Measurements from ENCODE around the gene FBXL7. TPM values are rescaled to one million over a fixed set of nuclear protein-coding genes. Genes with fewer than 3 reads are reported as not detected.

The FBXL7 gene
- total RNA-seq, 4 donors from 2014 or later: 1.9 to 5.9 (median 3.0) TPM

GRCh38 chr5:15621094-15621493 is 121.1 kb downstream of the FBXL7 start:
- no peak for DNase-seq (ENCODE audit: low spot score in 2 of 2)
- Histone ChIP-seq H3K27me3 (no peaks in the 10 kb centered on the region), H3K4me3 (no peak overlapping the region), H3K9me3 (no peaks in the 10 kb centered on the region), H3K4me1 (no peaks in the 10 kb centered on the region), H3K27ac (no peak overlapping the region), H3K36me3 (no peaks in the 10 kb centered on the region)
- WGBS: 54% methylated on average over 1 of the region's 1 CpG
- TF ChIP-seq POLR2AphosphoS5 (IDR thresholded peaks at IDR 0.05) (no peak), CTCF (IDR thresholded peaks at IDR 0.05) (no peak), EP300 (IDR thresholded peaks at IDR 0.05) (no peak)

- no peak for DNase-seq (ENCODE audit: low spot score in 2 of 2)
- 89% methylated on average over 2 of the region's 2 CpGs for WGBS
- H3K36me3 ChIP-seq: no peaks in the 10 kb centered on the region
- H3K4me3 ChIP-seq: no peak overlapping the region
- H3K27ac ChIP-seq: no peak overlapping the region
- TF ChIP-seq POLR2A (IDR thresholded peaks at IDR 0.05) (no peak), CTCF (IDR thresholded peaks at IDR 0.05) (no peak), POLR2AphosphoS5 (IDR thresholded peaks at IDR 0.05) (no peak), EP300 (IDR thresholded peaks at IDR 0.05) (no peak)
- H3K9me3 ChIP-seq: no peaks in the 10 kb centered on the region
- H3K27me3 ChIP-seq: no peaks in the 10 kb centered on the region
- no peaks in the 10 kb centered on the region for H3K4me1 ChIP-seq
Measured at GRCh38 chr5:15623794-15624193, 123.8 kb downstream of the FBXL7 start.

- no peaks in the 10 kb centered on the region for H3K36me3 ChIP-seq
Measured at GRCh38 chr5:15627109-15627508, 127.1 kb downstream of the FBXL7 start.

GRCh38 chr5:15627647-15628046 is 127.7 kb downstream of the FBXL7 start:
- H3K9me3 ChIP-seq: no peaks in the 10 kb centered on the region
- DNase-seq (ENCODE audit: low spot score in 2 of 2): no peak
- no peaks in the 10 kb centered on the region for H3K4me1 ChIP-seq
- 77% methylated on average over 2 of the region's 2 CpGs for WGBS
- H3K27ac ChIP-seq: no peak overlapping the region
- H3K4me3 ChIP-seq: no peak overlapping the region
- no peak for TF ChIP-seq POLR2AphosphoS5 (IDR thresholded peaks at IDR 0.05)
- TF ChIP-seq CTCF (IDR thresholded peaks at IDR 0.05): no peak
- no peak for TF ChIP-seq POLR2A (IDR thresholded peaks at IDR 0.05)
- TF ChIP-seq EP300 (IDR thresholded peaks at IDR 0.05): no peak
- no peaks in the 10 kb centered on the region for H3K27me3 ChIP-seq
- H3K36me3 ChIP-seq: no peaks in the 10 kb centered on the region

More at GRCh38 chr5:15627109-15627508, 127.1 kb downstream of the FBXL7 start:
- H3K27ac ChIP-seq: no peak overlapping the region
- no peaks in the 10 kb centered on the region for H3K4me1 ChIP-seq
- no peaks in the 10 kb centered on the region for H3K9me3 ChIP-seq
- DNase-seq (ENCODE audit: low spot score in 2 of 2): no peak
- H3K4me3 ChIP-seq: no peak overlapping the region
- 77% methylated on average over 2 of the region's 2 CpGs for WGBS
- no peaks in the 10 kb centered on the region for H3K27me3 ChIP-seq
- TF ChIP-seq POLR2A (IDR thresholded peaks at IDR 0.05): no peak
- no peak for TF ChIP-seq POLR2AphosphoS5 (IDR thresholded peaks at IDR 0.05)
- no peak for TF ChIP-seq EP300 (IDR thresholded peaks at IDR 0.05)
- no peak for TF ChIP-seq CTCF (IDR thresholded peaks at IDR 0.05)

- Histone ChIP-seq H3K27ac (no peak overlapping the region), H3K4me3 (no peak overlapping the region), H3K36me3 (no peaks in the 10 kb centered on the region), H3K27me3 (no peaks in the 10 kb centered on the region), H3K9me3 (no peaks in the 10 kb centered on the region), H3K4me1 (no peaks in the 10 kb centered on the region)
- TF ChIP-seq CTCF (IDR thresholded peaks at IDR 0.05) (no peak), POLR2AphosphoS5 (IDR thresholded peaks at IDR 0.05) (no peak), EP300 (IDR thresholded peaks at IDR 0.05) (no peak), POLR2A (IDR thresholded peaks at IDR 0.05) (no peak)
- DNase-seq (ENCODE audit: low spot score in 2 of 2): no peak
Measured at GRCh38 chr5:15630441-15630840, 130.5 kb downstream of the FBXL7 start.

All from suprapubic skin (tissue), 4 donors.